GM23338 (cell line): Measurements from ENCODE around the gene XPOT. TPM values are rescaled to one million over a fixed set of nuclear protein-coding genes. Genes with fewer than 3 reads are reported as not detected.

Experiments used
- ATAC-seq: fragments of 200-7000 bp; cut with Tn5 transposase; 3 replicates; pipeline ENCODE4 v1.9.1; 2020
- DNase-seq: peaks from one replicate; pipeline ENCODE4 v3.0.0-alpha.2; 2015; ENCODE audit warnings: low spot score
- H2AFZ ChIP-seq: fragments of 200-600 bp; sonication (generic); 2 replicates; pipeline ENCODE4 v1.8.0; 2016; ENCODE audit warnings: antibody characterized with exemption, mild to moderate bottlenecking, moderate library complexity
- H3F3A ChIP-seq: fragments of 200-600 bp; sonication (generic); replicated peaks from 2 replicates; pipeline ENCODE4 v1.8.0; 2017; ENCODE audit warnings: antibody characterized with exemption, mixed run types, low read depth
- H3K27ac ChIP-seq: fragments of 200-600 bp; sonication (generic); 2 replicates; pipeline ENCODE4 v1.6.1; 2016; ENCODE audit warnings: low read depth
- H3K27me3 ChIP-seq: fragments of 200-600 bp; sonication (generic); 2 replicates; pipeline ENCODE4 v1.8.0; 2016; ENCODE audit warnings: mild to moderate bottlenecking, mixed run types, moderate library complexity; ENCODE audit not compliant: insufficient read depth
- H3K36me3 ChIP-seq: fragments of 200-600 bp; sonication (generic); 2 replicates; pipeline ENCODE4 v1.8.0; 2016; ENCODE audit warnings: mild to moderate bottlenecking; ENCODE audit not compliant: insufficient read depth
- H3K4me1 ChIP-seq: fragments of 200-600 bp; sonication (generic); 2 replicates; pipeline ENCODE4 v1.8.0; 2016; ENCODE audit warnings: mild to moderate bottlenecking, moderate library complexity; ENCODE audit not compliant: insufficient read depth
- H3K4me2 ChIP-seq: fragments of 200-600 bp; sonication (generic); 2 replicates; pipeline ENCODE4 v1.7.1; 2017; ENCODE audit warnings: mixed run types
- H3K4me3 ChIP-seq: fragments of 200-600 bp; sonication (generic); 2 replicates; pipeline ENCODE4 v1.6.1; 2016; ENCODE audit warnings: mixed run types
- H3K79me2 ChIP-seq: fragments of 200-600 bp; sonication (generic); replicated peaks from 2 replicates; pipeline ENCODE4 v1.8.0; 2017; ENCODE audit warnings: mild to moderate bottlenecking; ENCODE audit not compliant: insufficient read depth
- H3K9me2 ChIP-seq: fragments of 200-600 bp; sonication (generic); 2 replicates; pipeline ENCODE4 v1.8.0; 2017; ENCODE audit not compliant: insufficient read depth
- H4K20me1 ChIP-seq: fragments of 200-600 bp; sonication (generic); replicated peaks from 2 replicates; pipeline ENCODE4 v1.8.0; 2017; ENCODE audit warnings: mild to moderate bottlenecking; ENCODE audit not compliant: insufficient read depth
- H3K27ac Mint-ChIP-seq: 2 replicates; pipeline ENCODE4 v1.8.0; 2020; ENCODE audit warnings: inconsistent platforms, mild to moderate bottlenecking, moderate library complexity, mixed read lengths
- H3K27me3 Mint-ChIP-seq: 3 replicates; pipeline ENCODE4 v1.8.0; 2022; ENCODE audit warnings: low read depth, mild to moderate bottlenecking, moderate library complexity, mixed read lengths, inconsistent platforms; ENCODE audit not compliant: insufficient read depth, poor library complexity
- H3K36me3 Mint-ChIP-seq: 3 replicates; pipeline ENCODE4 v1.8.0; 2021; ENCODE audit warnings: low read depth, mild to moderate bottlenecking, inconsistent platforms, moderate library complexity, mixed read lengths
- H3K4me1 Mint-ChIP-seq: 3 replicates; pipeline ENCODE4 v1.8.0; 2020; ENCODE audit warnings: mild to moderate bottlenecking, inconsistent platforms, mixed read lengths
- H3K4me3 Mint-ChIP-seq: 3 replicates; pipeline ENCODE4 v1.8.0; 2021; ENCODE audit warnings: moderate library complexity, mild to moderate bottlenecking, inconsistent platforms, mixed read lengths
- H3K9me3 Mint-ChIP-seq: 3 replicates; pipeline ENCODE4 v1.8.0; 2020; ENCODE audit warnings: moderate library complexity, mild to moderate bottlenecking, inconsistent platforms, mixed read lengths
- CREB1 ChIP-seq: fragments of 250-450 bp; sonication (Bioruptor Pico); IDR thresholded peaks from 2 replicates; pipeline ENCODE4 v1.5.0; 2020; ENCODE audit warnings: low read depth, mild to moderate bottlenecking, moderate library complexity
- ETS1 ChIP-seq: IDR thresholded peaks from 2 replicates; pipeline ENCODE4 v1.6.1; 2016; ENCODE audit warnings: antibody characterized with exemption
- NANOG ChIP-seq: IDR thresholded peaks from 2 replicates; pipeline ENCODE4 v1.6.1; 2016; ENCODE audit warnings: antibody characterized with exemption, borderline replicate concordance
- POLR2AphosphoS5 ChIP-seq: IDR thresholded peaks from 2 replicates; pipeline ENCODE4 v1.6.1; 2016; ENCODE audit warnings: antibody characterized with exemption, low read depth
- ZNF114 ChIP-seq: fragments of 250-450 bp; sonication (Bioruptor Pico); IDR thresholded peaks from 2 replicates; pipeline ENCODE4 v1.5.0; 2020; ENCODE audit warnings: mild to moderate bottlenecking, moderate library complexity
- ZNF462 ChIP-seq: fragments of 250-450 bp; sonication (Bioruptor Pico); IDR thresholded peaks from 2 replicates; pipeline ENCODE4 v1.5.0; 2020; ENCODE audit warnings: mild to moderate bottlenecking, moderate library complexity
- polyA plus RNA-seq: library from polyadenylated mRNA; unstranded; fragments of >200 nt; fragmentation: Nextera tagmentation; extraction: Ambion mirVana; gene quantifications from 2 replicates; pipeline ENCODE4 v1.2.1, GENCODE V29; 2016
- total RNA-seq: library from RNA; depleted of rRNA; stranded (reverse); fragments of >200 nt; shearing (Covaris generic); gene quantifications from 2 replicates; pipeline ENCODE4 v1.2.3, GENCODE V29; 2014

XPOT gene
- total and polyA plus RNA-seq, 2 experiments from 2014 or later: 58.7 to 145 TPM

GRCh38 chr12:64468966-64469365 lies 64.8 kb downstream of the XPOT start:
- no peaks in the 10 kb centered on the region for H3K4me1 ChIP-seq
- no peaks in the 10 kb centered on the region for H3K9me2 ChIP-seq
- H3K4me2 ChIP-seq: no peak overlapping the region
- DNase-seq: no peak
- Mint-ChIP-seq H3K4me1 (no peaks in the 10 kb centered on the region), H3K36me3 (peaks cover 71% of the 10 kb centered on the region), H3K9me3 (no peaks in the 10 kb centered on the region), H3K27me3 (no peaks in the 10 kb centered on the region), H3K4me3 (no peak overlapping the region), H3K27ac (no peak overlapping the region)
- peaks cover 3% of the 10 kb centered on the region; the same call in 1 of the 2 replicates for H4K20me1 ChIP-seq
- no peak for TF ChIP-seq ZNF114
- TF ChIP-seq NANOG: no peak
- TF ChIP-seq POLR2AphosphoS5: no peak
- TF ChIP-seq ETS1: no peak
- TF ChIP-seq ZNF462 (CRISPR knock-in tag): no peak
- TF ChIP-seq CREB1 (CRISPR knock-in tag): no peak
- no peak overlapping the region for H3K27ac ChIP-seq
- no peaks in the 10 kb centered on the region for H3K27me3 ChIP-seq
- H3K36me3 ChIP-seq: peaks cover 31% of the 10 kb centered on the region
- ATAC-seq: no peak
- no peak overlapping the region for H3K4me3 ChIP-seq
- H2AFZ ChIP-seq: no peak overlapping the region
- H3K79me2 ChIP-seq: no peaks in the 10 kb centered on the region
- no peaks in the 10 kb centered on the region for H3F3A ChIP-seq
